Suppressor macrophage treated with lipopolysaccharide for 1 hour (primary cell): ENCODE measurements around the gene SLC4A1AP.

ENCODE experiments used
- DNase-seq, 3 donors: peaks; one replicate each; pipeline ENCODE4 v3.0.0-alpha.2; 2020 to 2022

SLC4A1AP gene

GRCh38 chr2:27703638-27704341 lies 40.1 kb downstream of the SLC4A1AP start:
- DNase-seq = peak; percentile 89 to 92 (median 92)

DNA sequence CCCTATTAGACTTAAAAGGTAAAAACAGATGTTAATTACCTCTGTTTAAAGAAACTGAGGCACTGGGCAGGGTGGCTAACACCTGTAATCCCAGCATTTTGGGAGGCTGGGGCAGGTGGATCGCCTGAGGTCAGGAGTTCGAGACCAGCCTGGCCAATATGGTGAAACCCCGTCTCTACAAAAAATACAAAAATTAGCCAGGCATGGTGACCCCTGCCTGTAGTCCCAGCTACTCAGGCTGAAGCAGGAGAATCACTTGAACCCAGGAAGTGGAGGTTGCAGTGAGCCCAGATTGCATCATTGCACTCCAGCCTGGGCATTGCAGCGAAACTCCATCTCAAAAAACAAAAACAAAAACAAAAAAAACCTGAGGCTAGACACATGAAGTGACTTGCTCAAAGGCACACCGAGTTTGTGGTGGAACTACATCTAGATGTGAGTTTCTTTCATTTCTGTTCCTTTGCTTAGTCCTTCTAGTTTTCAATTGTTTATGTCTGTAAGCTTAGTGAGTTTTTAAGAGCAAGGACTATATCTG lies 40.7 kb downstream of the SLC4A1AP start:
- DNase-seq = no peak

DNA sequence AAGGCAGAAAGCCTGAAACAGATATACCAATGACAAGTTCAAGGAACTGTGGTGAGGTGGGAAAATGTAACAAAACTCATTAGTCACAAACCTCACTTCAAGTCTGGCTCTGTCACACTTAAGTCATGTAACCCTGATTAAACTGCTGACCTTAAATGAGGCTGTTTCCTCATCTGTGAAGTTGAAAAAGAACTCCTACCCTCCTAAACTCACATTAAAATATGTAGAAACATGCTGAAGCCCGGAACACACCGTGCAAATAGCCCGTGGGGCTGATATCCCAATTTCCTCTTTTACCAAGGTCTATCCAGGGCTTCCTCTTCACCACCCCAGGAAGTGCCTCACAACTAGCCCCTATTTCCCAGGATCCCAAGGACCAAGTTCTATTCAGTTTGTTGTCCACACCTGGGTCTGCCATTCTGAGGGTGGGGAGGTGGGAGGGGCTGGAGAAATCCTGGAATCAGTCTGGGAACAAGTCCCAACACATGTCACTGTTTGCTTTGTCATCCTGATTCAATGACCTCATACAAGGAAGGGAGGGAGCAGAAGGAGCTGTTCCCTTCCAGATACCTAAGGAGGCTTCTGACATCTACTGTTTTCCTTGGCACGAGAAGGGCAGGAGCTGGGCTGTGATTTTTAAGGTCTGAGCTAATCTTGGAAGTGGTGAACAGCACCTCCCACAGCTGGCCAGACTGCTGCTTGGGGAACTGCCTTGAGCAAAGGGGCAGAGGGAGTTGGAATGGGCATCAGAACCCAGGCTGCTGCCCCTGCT lies 42.3 kb downstream of the SLC4A1AP start:
- peak; percentile 67 to 90 (median 76) for DNase-seq

GRCh38 chr2:27707462-27708256 lies 44.0 kb downstream of the SLC4A1AP start:
- no peak for DNase-seq

DNA sequence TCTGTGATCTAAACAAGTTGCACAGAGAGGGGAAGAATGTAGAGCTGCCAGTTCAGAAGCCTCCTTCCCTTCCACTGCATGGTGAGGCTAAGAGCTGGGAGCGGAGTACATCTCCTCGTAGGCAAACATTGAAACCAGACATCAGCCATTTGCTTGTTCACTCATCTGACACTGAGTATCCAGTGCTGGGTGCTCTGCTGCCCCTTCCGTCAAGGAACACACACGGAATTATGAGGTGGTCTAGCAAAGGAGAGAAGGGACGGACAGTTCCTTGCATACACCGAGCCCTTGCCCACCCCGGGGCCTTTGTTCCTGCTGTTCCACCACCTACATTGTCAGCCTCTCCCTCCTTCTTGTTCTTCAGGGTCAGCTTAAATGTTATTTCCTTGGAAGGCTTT lies 44.6 kb downstream of the SLC4A1AP start:
- DNase-seq = no peak

GRCh38 chr2:27708666-27709065 lies 45.0 kb downstream of the SLC4A1AP start:
- no peak for DNase-seq

- DNase-seq = no peak
Observed at GRCh38 chr2:27709326-27709725, 45.6 kb downstream of the SLC4A1AP start.

GRCh38 chr2:27709960-27710575 lies 46.4 kb downstream of the SLC4A1AP start:
- DNase-seq = no peak

DNA sequence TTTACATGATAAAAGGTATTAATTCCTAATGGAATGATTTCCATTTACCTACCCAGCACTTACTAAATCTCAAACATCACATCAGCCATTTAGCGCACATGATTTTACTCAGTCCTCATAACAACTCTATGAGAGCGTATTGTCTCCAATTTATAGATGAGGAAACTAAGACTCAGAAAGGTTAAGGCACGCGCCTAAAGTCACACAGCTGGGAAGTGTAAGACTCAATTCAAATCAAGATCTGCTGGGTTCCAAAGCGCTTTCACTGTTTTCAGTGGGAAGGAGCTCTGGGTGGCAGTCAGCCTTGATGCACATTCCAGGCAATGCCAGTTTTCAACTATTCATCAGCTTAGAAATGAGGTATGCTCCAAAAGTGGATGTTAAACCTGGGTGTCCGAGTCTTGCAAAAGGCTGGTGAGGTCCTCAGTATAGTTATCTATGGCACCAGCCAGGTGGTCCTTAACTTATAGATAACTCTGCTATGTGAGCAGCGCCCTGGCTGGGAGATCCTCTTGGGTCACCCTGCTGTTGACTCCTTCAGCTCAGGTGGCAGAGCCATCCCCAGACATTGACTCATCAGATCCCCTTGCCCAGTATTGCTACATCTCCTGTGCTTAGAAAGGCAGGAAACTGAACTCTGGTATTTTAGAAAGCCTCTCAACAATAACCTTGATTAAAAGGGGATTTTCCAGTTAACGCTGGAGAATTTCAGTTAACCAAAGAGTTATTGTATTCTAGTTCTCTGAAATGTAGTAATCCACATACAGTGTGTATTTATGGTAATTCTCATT lies 47.1 kb downstream of the SLC4A1AP start:
- DNase-seq = peak in 1 of 3 donors; percentile 36

DNA sequence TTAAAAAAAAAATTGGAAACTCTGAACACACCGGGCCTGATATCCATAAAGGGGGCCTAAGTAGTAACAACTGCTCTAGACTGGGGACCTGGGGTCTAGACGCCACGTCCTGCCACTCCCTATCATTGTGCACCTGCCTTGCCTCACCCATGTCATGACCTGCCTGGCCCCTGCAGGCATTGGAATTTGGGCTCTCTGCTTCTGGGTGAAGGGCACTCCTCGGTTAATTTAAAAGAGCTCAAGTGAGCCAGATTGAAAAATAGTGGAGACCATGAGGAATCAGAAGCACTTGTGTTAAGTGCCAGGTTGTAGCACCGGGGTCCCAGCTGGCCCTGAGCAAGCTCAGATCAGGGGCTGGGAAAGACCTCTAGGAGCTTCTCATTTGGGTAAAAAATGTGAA lies 48.1 kb downstream of the SLC4A1AP start:
- DNase-seq = no peak

- peak; percentile 47 to 51 (median 50) for DNase-seq
Observed at GRCh38 chr2:27712522-27712921, 48.8 kb downstream of the SLC4A1AP start.

DNA sequence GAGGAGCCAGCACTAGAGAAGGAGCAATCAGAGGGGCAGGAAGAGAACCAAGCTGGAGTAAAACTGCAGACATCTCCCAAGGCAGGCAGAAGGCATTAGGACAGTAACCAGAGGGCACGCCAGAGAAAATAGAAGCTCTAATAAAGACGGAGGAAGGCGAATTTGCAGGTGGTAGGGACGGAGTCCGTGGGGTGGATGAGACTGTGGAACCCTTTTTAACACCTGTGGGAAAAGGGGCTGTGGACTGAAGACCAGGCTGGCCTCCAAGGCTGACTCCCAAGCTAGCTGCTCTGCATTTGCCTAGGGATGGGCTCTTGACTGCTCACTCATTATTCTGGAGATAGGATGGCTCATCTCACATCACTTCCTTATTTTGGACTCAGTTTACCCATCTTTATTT lies 49.5 kb downstream of the SLC4A1AP start:
- no peak for DNase-seq

DNA sequence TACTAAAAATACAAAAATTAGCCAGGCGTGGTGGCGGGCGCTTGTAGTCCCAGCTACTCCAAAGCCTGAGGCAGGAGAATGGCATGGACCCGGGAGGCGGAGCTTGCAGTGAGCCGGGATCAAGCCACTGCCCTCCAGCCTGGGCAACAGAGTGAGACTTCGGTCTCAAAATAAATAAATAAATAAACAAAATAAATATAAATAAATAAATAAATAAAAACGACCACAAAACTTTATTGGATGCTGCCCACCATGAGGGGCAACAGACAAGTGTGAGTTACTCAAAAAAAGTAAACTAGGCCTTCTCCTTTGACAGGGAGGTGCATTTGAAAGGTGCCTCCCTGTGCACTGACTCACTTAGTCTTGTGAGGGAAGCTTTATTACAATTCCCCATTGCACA lies 50.4 kb downstream of the SLC4A1AP start:
- DNase-seq = no peak

DNA sequence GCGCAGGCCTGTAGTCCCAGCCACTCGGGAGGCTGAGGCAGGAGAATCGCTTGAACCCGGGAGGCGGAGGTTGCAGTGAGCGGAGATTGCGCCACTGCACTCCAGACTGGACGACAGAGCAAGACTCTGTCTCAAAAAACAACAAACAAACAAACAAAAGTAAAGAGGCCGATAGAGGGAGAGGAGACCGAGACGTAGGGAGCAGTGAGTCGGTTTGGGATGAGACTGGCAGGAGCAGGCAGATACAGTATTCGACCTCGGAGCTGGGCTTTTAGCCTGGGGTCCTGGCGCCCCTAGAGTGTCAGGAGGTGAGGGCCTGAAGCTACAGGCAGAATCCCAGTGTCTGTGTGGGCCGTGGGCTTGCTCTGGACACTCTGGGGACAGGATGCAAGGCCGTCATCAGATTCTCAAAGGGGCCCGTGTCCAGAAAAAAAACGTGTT lies 51.2 kb downstream of the SLC4A1AP start:
- no peak for DNase-seq

GRCh38 chr2:27715318-27716210 lies 51.9 kb downstream of the SLC4A1AP start:
- peak; percentile 54 to 81 (median 66) for DNase-seq

GRCh38 chr2:27716301-27717069 lies 52.8 kb downstream of the SLC4A1AP start:
- DNase-seq = no peak

GRCh38 chr2:27717070-27717795 lies 53.5 kb downstream of the SLC4A1AP start:
- peak; percentile 47 to 53 (median 52) for DNase-seq

GRCh38 chr2:27720004-27720551 lies 56.4 kb downstream of the SLC4A1AP start:
- peak; percentile 89 to 94 (median 93) for DNase-seq

DNA sequence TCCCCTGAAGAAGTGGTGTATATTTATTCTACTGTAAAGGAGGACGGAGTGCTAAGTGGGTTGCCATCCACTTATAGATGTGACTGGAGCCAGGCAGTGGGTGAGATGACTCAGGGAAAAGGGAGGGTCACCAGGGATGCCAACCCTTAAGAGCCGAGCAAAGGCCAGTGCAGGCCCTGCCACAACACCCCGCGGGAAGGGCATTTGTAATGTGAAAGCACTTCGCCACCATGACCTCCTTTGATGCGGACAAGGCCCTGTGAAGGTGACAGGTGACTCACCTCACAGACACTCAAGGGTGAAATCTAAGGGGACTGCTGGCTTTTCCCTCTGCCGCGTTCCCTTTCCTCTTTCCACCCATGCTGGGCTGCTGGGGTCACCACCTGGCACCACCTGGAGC lies 57.6 kb downstream of the SLC4A1AP start:
- DNase-seq = peak in 1 of 3 donors; percentile 32
